GM19397 (cell line): Measurements from ENCODE around the gene CUL2.
A peak's percentile ranks its signal among the peaks of the same experiment; 100 is the strongest.
"Not testable (repeated sequence)": the region's sequence is repeated elsewhere in the genome, so short reads cannot be mapped to it uniquely, and the experiment has no call there.

Experiments
- ATAC-seq: cut with Tn5 transposase; IDR thresholded peaks from one replicate; pipeline ENCODE4 v1.9.1; 2021; ENCODE audit warnings: mild to moderate bottlenecking, moderate library complexity; ENCODE audit not compliant: unreplicated experiment

Gene CUL2

DNA sequence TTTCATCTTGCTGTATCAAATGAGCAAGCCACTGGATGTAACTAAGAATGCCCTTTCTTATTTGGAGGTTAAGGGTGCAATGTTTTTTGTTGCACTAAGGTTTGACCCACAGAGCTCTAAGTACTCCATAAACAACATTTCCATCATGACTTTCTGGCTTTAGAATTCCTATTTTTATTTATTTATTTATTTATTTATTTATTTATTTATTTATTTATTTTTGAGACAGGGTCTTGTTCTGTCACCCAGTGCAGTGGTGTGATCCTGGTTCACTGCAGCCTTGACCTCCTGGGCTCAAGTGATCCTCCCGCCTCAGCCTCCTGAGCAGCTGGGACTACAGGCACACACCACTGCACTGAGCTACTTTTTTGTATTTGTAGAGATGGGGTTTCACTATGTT, 9.9 kb downstream of the CUL2 start:
- ATAC-seq, result not testable (repeated sequence)

DNA sequence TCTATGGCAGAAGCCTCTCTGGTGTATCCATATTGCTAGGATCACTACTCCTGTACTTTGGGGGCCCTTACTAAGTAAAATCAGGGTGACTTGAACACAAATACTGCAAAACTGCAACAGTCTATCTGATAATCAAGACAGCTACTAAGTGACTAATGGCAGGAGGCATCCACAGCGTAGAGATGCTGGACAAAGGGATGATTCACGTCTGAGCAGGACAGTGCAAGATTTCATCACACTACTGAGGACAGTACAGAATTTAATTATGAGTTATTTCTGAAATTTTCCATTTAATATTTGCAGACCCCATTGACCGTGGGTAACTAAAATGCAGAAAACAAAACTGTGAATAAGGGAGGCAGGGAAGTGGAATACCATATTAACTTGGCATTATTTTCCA, 10.4 kb downstream of the CUL2 start:
- no peak for ATAC-seq

DNA sequence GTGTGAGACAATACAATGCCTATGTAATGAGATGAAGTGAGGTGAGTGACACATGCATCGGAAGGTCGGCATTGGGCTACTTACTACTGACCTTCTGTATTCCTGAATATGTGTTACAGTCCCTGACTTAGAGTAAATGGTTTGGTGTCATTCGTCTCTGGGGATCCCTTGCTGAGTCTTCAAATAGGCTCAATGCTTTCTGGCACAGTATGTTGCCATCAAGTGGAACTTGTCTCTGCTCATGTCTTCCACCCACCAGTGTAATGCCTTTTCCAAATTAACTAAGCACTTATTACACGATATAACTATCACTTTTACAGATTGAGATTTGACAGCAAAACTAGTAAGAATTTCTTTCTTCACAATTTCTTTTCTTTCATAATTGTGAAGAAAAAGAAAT, 10.9 kb downstream of the CUL2 start:
- ATAC-seq, result no peak

DNA sequence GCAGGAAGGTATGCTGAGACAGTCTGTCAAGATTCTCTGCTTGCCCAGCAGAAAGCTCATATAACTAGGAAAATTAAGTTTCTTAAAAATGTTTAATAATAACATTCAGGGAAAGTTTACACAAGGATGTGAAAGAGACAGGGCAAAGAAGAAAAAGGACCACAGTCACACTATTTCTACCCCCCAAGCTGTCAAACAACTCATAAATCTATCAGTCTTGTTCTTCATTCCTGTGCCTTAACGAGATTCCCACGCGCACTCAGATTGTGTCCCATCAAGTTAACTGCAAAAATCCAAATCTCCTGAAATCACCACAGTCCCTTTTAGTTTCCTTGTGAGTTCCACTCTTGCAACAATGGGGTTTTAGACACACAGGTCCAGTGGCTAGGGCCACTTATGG, 14.9 kb downstream of the CUL2 start:
- ATAC-seq, result no peak

DNA sequence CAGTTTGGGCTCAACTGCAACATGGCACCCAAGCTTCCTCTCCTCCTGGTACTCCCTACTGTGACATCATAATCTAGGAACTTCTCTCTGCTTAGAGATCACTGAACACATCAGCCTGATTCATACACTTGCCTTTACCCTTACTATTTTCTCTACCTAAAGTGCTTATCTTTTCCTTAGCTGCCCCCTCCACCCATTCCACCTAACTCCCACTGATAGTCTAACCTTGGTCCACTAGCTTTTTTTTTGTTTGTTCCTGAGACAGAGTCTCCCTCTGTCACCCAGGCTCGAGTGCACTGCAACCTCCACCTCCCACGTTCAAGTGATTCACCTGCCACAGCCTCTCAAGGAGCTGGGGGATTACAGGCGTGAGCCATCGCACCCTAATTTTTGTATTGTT, 15.9 kb downstream of the CUL2 start:
- ATAC-seq, result no peak

DNA sequence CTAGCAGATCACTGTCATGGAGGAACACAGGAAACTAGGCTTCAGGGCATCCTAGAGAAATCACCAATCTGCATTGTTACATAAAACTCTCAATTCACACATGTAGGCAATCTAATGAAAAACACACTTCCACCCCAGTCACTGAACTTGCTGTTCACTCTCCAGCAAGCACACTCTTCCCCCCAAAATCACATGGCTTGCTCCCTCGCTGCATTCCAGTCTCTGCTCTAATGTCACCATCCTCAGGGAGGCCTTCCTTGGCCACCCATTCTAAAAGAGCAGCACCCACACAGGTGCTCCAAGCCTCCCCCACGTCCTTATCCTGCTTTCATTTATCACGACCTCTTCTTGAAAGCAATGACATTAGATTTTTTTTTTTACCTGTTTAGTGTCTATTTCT, 19.6 kb downstream of the CUL2 start:
- ATAC-seq, result no peak

DNA sequence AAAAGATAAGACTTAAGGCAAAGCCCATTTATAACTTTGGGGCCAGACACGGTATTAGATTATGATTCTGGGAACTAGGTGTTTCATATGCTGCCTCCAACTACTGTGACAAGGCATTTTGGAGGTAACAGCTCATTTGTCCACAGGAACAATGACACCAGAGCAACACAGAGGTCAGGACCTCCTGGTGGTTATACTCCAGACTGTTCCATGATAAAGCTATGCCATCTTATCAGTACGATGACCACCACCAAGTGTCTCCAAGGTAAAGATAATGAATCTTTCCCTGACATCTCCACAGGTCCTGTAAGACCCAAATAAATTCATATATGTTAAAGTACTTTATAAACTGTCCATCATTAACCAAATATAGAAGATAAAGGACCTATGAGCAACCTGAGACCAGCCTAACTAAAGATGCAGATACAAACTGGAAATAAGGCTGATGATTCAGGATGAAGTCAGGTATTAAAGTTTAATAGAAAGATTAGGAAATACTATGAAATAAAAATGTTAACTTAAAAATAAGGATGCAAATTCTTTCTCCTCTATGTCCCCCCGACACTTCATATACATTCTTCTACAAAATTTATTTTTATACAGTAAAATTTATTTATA, 26.2 kb downstream of the CUL2 start:
- ATAC-seq, result no peak

DNA sequence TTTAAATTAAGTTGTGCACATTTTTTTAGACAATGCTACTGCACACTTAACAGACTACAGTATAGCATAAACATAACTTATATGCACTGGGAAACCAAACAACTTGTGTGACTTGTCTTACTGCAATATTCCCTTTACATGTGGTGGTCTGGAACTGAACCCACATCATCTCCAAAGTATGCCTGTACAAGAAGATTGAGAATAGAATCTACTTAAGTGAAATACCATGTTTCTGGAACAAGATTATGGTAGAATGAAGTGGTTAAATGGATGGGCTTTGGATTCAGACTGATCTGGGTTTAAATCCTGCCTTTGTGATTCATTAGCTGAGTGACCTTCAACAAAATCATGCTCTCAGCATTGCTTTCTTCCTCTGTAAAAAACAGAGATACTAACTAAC, 30.7 kb downstream of the CUL2 start:
- no peak for ATAC-seq

DNA sequence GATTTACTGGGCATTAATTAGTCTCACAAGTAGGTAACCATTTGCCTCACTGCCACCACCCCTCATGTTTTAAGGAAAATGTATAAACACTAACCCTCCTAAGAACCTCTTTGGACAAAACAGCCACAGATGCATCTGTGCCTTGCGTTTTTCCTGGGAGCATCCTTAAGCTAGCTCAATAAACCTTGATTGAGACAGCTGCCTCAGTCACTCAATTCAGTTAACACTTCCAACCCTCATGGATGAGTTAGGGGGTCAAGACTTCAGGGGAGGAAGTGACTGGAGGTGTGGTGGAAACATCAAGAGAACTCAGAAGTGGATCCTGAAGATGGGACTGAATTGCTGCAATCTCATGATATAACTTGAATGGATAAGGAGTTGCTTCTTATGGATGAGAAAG, 31.5 kb downstream of the CUL2 start:
- no peak for ATAC-seq

DNA sequence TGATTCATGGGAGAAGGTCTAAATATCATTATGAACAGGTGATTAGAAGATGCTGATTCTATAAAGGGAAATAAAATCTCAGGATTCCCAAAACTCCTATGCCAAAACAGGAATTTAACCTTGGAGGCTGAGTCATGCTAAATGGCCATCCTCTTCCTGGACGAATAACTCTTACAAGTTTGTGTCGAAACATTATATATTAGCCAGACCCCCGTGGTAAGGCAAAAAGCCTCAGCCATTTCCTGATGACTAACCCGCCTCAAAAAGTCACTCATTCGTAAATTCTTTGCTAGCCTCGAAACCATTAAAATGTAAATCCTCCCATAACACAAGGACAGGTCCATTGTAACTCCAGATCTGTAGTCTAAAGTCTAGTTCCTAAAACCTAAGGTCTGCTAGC, 32.0 kb downstream of the CUL2 start:
- peak; percentile 88 for ATAC-seq

DNA sequence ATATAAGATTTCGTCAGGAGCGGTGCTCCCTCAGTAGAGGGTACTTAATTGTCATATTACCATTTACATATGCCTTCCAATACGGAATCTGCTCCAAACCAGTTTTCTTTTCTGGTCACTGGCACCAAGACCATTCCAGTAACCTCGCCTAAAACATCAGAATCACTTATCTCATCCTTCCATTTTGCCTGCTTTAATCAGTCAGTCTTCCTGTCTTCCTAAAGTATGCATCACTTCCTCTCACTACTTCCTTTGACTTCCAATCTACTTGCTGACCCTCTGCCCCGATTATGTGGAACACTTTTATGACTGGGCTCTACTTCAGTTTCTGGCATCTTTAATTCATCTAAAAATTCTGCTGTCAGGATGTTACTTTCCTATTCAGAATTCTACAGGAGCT, 33.5 kb downstream of the CUL2 start:
- no peak for ATAC-seq

DNA sequence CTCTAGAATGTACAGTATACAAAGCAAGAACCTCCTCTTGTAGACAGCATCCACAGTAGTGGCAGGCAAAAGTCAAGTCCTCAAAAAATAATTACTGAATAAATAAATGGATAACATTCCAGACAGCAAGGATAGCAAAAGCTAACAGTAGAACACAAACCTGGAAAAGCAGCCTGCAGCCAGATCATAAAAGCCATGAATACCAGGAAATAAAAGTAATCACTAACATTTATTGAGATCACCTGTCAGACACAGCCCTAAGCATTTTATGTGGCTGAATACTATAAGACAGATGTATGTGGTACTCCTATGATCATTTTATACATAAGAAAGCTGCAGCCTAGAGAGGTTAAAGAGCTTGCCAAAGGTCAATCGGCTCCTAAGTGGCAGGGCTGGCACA, 34.0 kb downstream of the CUL2 start:
- no peak for ATAC-seq

DNA sequence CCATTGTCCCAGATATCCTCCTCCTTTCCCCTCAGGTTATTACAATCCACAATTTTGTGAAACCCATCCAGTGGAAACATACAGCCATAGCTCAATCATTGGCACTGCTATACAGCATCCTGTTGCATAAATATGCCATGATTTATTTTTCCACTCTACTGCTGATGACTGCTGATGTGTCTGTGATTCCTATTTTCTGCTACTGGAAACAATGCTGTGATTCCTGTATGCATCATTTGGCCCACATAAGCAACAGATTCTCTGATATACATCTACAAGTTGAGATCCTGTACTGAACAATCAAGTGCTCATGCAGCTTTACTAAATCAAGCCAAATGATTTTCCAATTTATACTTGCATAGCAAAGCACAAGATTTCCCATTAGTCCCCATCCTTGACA, 39.6 kb downstream of the CUL2 start:
- no peak for ATAC-seq

DNA sequence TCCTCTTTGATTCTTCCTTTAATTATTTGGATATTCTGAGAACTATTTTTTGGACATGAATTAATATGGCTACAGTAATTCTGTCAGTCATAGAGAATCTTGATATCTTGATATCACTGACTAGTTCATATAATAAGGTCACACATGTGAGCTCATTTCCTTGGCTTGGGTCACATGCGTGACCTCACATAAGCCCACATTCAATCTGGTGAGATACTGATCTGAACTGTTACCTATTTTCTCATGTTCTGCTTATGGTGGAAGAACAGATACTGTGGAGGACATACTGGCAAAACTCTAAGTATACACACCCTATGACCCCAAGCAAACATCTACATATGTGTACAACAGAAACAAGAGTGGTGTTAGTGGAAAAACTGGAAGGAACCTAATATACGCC, 44.1 kb downstream of the CUL2 start:
- ATAC-seq, result no peak

DNA sequence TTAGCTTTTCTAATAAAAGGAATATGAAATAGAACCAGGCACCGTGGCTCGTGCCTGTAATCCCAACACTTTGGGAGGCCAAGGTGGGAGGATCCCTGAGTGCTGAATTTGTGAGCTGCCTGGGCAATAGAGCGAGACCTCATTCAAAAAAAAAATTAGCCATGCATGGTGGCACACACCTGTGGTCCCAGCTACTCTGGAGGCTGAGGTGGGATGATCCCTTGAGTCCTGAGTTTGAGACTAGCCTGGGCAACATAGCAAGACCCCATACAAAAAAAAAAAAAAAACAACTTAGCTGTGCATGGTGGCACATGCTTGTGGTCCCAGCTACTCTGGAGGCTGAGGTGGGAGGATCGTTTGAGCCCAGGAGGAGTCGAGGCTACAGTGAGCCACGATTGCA, 44.9 kb downstream of the CUL2 start:
- not testable (repeated sequence) for ATAC-seq

DNA sequence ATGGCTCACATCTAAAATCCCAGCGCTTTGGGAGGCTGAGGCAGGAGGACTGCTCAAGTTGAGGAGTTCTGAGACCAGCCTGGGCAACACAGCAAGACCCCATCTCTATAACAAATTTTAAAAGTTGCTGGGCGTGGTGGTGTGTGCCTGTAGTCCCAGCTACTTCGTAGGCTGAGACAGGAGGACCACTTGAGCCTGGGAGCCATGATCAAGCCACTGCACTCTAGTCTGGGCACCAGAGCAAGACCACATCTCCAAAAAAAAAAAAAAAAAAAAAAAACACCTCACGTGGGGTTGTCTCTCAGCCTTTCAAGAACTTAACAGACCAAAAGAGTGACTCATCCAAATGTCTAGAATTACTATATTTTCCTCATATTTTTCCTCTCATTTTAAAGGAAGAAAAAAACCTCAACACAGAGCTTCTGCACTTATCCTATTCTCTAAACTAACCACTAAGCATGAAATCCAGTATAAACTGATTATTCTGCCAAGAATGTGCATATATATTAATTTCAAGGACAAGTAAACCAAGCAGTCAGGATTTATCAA, 46.3 kb downstream of the CUL2 start:
- no peak for ATAC-seq

DNA sequence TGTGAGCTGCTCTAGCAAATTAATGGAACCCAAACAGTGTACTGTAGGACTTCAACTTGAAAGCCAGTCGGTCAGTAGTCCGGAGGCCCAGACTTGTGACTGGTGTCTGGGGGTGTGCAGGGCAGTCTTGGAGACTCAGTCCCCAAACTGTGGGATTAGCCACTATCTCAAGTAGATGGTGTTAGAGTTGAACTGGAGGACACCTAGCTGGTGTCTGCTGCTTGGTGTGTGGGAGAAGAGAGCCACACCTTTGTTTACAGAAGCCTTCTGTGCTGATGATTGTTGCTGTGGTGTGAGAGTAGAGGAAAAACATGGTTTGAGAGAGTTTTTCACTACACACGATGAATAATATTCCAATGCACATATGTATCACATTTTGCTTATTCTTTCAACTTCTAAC, 47.4 kb downstream of the CUL2 start:
- ATAC-seq, result no peak

DNA sequence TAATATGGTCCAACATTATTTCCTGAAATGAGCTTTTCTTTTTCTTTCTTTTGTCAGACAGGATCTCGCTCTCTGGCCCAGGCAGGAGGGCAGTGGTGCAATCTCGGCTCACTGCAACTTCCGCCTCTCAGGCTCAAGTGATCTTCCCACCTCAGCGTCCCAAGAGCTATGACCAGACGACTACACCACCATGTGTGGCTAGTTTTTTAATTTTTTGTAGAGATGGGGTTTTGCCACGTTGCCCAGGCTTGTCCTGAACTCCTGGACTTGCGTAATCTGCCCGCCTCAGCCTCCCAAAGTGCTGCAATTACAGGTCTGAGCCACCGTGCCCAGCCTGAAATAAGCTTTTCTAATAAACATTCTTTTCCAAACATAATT, 48.6 kb downstream of the CUL2 start:
- no peak for ATAC-seq

DNA sequence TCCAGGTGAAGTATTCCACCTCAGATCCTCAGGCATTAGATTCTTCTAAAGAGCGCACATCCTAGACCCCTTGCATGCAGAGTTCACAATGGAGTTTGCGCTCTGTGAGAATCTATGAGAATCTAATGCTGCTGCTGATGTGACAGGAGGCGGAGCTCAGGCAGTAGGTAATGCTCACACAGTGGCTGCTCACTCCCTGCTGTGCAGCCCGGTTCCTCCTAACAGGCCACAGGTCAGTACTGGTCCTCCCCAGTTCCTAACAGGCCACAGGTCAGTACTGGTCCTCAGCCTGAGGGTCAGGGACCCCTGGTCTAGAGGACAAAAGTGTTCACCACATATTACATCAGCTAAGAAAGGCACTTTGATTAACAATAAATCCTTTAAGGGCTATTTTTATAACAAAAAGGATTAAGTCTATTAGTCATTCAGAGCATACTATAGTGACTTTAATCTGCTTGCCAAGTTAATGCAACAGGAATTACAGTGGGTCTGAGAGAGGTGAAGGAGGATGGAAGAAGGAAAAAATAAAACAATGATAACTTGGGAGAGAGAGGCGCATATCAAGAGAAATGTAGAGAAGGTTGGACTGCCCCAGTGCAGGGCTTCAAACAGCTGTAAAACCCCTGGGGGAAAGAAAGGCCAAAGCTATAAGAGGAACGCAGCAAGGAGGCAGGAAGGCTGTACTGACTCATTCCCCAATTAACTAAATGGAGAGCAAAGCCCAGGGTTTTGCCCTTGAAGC, 49.2 kb downstream of the CUL2 start:
- no peak for ATAC-seq

DNA sequence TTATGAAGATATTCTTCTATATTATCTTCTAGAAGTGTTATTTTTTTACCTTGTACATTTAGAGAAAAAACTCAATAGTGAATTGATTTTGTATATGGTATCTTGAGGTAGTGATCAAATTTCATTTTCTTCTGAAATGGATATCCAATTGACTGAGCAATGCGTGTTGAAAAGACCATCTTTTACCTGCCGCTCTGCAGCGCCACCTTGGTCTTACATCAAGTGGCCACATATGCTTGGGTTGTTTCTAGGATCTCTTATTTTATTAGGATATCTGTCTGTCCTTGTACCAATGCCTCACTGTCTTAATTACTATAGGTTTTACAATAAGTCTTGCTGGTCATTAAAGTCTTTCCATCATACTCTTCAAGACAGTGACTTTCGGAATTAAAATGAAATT, 53.0 kb downstream of the CUL2 start:
- ATAC-seq, result no peak

DNA sequence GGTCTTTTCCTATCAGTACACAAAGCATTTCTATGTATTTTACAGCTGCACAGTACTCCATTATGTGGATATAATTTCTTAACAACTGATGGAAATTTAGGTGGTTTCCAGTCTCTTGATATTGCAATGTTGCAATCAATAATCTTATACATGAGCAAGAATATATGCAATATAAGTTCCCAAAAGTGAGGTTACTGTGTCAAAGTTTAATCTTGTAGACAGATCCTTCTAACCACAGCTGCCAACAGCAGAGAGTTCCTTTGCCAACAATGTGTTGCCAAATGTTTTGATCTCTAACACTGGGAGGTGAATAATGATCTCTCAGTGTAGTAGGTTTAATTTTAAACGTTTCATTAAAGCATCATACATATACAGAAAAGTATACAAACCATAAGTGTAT, 54.5 kb downstream of the CUL2 start:
- ATAC-seq, result no peak

DNA sequence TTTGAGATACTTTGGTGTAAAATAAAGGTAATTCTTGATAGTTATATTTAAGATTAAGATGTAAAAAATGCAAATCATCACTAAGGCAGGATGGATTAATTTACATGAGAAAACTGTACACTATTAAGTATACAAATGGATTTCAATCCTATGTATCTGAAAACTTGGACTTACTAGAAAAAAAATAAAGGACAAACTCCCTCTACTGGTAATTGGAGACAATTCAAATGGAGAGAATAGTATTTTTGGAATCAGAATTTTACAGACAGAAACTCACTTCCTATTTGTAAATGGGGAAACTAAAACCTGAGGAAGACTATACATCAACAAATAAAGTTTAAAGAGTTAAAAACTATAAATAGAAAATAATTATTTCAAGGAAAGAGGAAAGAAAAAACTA, 62.6 kb downstream of the CUL2 start:
- ATAC-seq, result no peak

DNA sequence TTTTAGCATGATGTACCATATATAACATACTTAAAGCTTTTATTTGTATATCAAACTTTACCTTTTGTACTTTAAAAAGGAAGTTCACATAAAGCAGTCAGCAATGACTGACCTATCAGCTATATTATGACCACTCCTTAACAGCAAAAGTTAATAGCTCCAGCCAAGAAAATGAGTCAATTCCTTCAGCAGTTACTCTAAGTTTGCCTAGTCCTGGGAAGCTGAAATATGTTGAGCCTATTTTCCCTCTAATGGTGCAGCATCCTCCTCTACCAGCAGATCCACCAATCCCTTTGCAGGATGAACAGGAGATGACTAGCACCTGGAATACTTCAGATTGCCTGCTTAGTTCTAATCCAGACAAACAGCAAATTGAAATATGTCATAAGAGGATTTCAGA, 64.2 kb downstream of the CUL2 start:
- ATAC-seq, result no peak
